Neutrophil (primary cell): ENCODE results near the gene SRL.
A peak's percentile ranks its signal among the peaks of the same experiment; 100 is the strongest.

ENCODE experiments used
- H3K27ac ChIP-seq: fragments of 200-600 bp; sonication (generic); 2 replicates; pipeline ENCODE4 v1.5.1; 2016; ENCODE audit warnings: mild to moderate bottlenecking, moderate library complexity
- H3K27me3 ChIP-seq: fragments of 200-600 bp; sonication (generic); 2 replicates; pipeline ENCODE4 v1.6.0; 2016; ENCODE audit warnings: mild to moderate bottlenecking
- H3K36me3 ChIP-seq: fragments of 200-600 bp; sonication (generic); 2 replicates; pipeline ENCODE4 v1.5.1; 2017
- H3K4me1 ChIP-seq, 2 experiments: fragments of 200-600 bp in 1 of 2; sonication (generic) in 1 of 2; 1 replicate in 1 of 2; 2 replicates in 1 of 2; pipeline versions ENCODE4 v1.5.1 to v1.6.1; 2013 to 2016; ENCODE audit warnings: low read depth in 1 of 2, low read length in 1 of 2, mild to moderate bottlenecking in 1 of 2, moderate library complexity in 1 of 2; ENCODE audit not compliant: control insufficient read depth in 1 of 2, insufficient read depth in 1 of 2
- H3K4me3 ChIP-seq, 2 experiments: fragments of 200-600 bp in 1 of 2; sonication (generic) in 1 of 2; 1 replicate in 1 of 2; 2 replicates in 1 of 2; pipeline ENCODE4 v1.5.1; 2013 to 2016; ENCODE audit warnings: low read depth in 1 of 2, low read length in 1 of 2, mild to moderate bottlenecking in 1 of 2, moderate library complexity in 1 of 2
- H3K9me3 ChIP-seq: fragments of 200-600 bp; sonication (generic); 2 replicates; pipeline ENCODE4 v1.5.1; 2016
- CTCF ChIP-seq: fragments of 200-600 bp; sonication (generic); IDR thresholded peaks from 2 replicates; pipeline ENCODE4 v1.5.1; 2016; ENCODE audit warnings: antibody characterized with exemption

SRL gene

GRCh38 chr16:4241928-4242283 lies at the start of gene SRL:
TSS of gene SRL (minus strand) at chr16:4242080. CDS start at chr16:4242067, 13 bp downstream.
- no peaks in the 10 kb centered on the region for H3K9me3 ChIP-seq
- H3K4me3 ChIP-seq, result no peak within 1 kb of the TSS

GRCh38 chr16:4290236-4290830 lies 48.5 kb upstream of the SRL start:
- H3K4me1 ChIP-seq, result peaks cover 6 to 7% of the 10 kb centered on the region in 2 experiments
- H3K27me3 ChIP-seq, result peaks cover 24% of the 10 kb centered on the region
- H3K36me3 ChIP-seq, result no peaks in the 10 kb centered on the region
- H3K9me3 ChIP-seq, result no peaks in the 10 kb centered on the region
- H3K27ac ChIP-seq, result no peak overlapping the region
- no peak overlapping the region for H3K4me3 ChIP-seq
- TF ChIP-seq CTCF, result no peak

More at GRCh38 chr16:4241928-4242283, at the start of gene SRL:
- no peaks in the 10 kb centered on the region for H3K36me3 ChIP-seq
- TF ChIP-seq CTCF, result no peak
- peaks cover 0 to 2% of the 10 kb centered on the region in 2 experiments for H3K4me1 ChIP-seq
- no peak within 1 kb of the TSS for H3K27ac ChIP-seq
- H3K27me3 ChIP-seq, result peaks cover 7% of the 10 kb centered on the region

- Histone ChIP-seq H3K27ac (no peak overlapping the region), H3K4me3 (no peak overlapping the region), H3K36me3 (no peaks in the 10 kb centered on the region), H3K4me1 (peaks cover 6 to 7% of the 10 kb centered on the region in 2 experiments), H3K9me3 (no peaks in the 10 kb centered on the region), H3K27me3 (peaks cover 5% of the 10 kb centered on the region)
- TF ChIP-seq CTCF, result peak; percentile 87
Observed at GRCh38 chr16:4288148-4288921, 46.5 kb upstream of the SRL start.

GRCh38 chr16:4285167-4285566 lies 43.3 kb upstream of the SRL start:
- no peak for TF ChIP-seq CTCF
- Histone ChIP-seq H3K36me3 (no peaks in the 10 kb centered on the region), H3K4me1 (peaks cover 6 to 7% of the 10 kb centered on the region in 2 experiments), H3K27me3 (no peaks in the 10 kb centered on the region), H3K9me3 (no peaks in the 10 kb centered on the region), H3K27ac (no peak overlapping the region), H3K4me3 (no peak overlapping the region)

GRCh38 chr16:4283939-4284338 lies 42.1 kb upstream of the SRL start:
- Histone ChIP-seq H3K27ac (no peak overlapping the region), H3K36me3 (no peaks in the 10 kb centered on the region), H3K27me3 (no peaks in the 10 kb centered on the region), H3K4me3 (no peak overlapping the region), H3K4me1 (peaks cover 6 to 7% of the 10 kb centered on the region in 2 experiments), H3K9me3 (no peaks in the 10 kb centered on the region)
- no peak for TF ChIP-seq CTCF
